AML-193 (cell line): ENCODE measurements around the gene PEAK1.
A peak's percentile ranks its signal among the peaks of the same experiment; 100 is the strongest.

Experiments
- DNase-seq, 2 experiments: peaks; one replicate each; lab custom pipeline; 2025; lab: John Stamatoyannopoulos, UW

The PEAK1 gene

GRCh38 chr15:77126529-77127326 is 293.2 kb downstream of the PEAK1 start:
- no peak for DNase-seq

GRCh38 chr15:77123854-77124253 is 296.1 kb downstream of the PEAK1 start:
- DNase-seq, result no peak

- DNase-seq, result no peak
Measured at GRCh38 chr15:77122576-77122975, 297.3 kb downstream of the PEAK1 start.

GRCh38 chr15:77121599-77121998 is 298.3 kb downstream of the PEAK1 start:
- no peak for DNase-seq

- DNase-seq, result no peak
Measured at GRCh38 chr15:77120576-77120975, 299.3 kb downstream of the PEAK1 start.

- DNase-seq, result no peak
Measured at GRCh38 chr15:77119446-77119845, 300.5 kb downstream of the PEAK1 start.

GRCh38 chr15:77118882-77119321 is 301.0 kb downstream of the PEAK1 start:
- DNase-seq, result peak; percentile 77 to 80

GRCh38 chr15:77115179-77115578 is 304.7 kb downstream of the PEAK1 start:
- DNase-seq, result no peak

- DNase-seq, result no peak
Measured at GRCh38 chr15:77112838-77113504, 306.9 kb downstream of the PEAK1 start.

GRCh38 chr15:77111789-77112188 is 308.1 kb downstream of the PEAK1 start:
- no peak for DNase-seq

- DNase-seq, result peak; percentile 27 to 42
Measured at GRCh38 chr15:77107531-77108355, 312.2 kb downstream of the PEAK1 start.

- no peak for DNase-seq
Measured at GRCh38 chr15:77107068-77107467, 312.8 kb downstream of the PEAK1 start.

- no peak for DNase-seq
Measured at GRCh38 chr15:77104155-77104554, 315.7 kb downstream of the PEAK1 start.

- DNase-seq, result no peak
Measured at GRCh38 chr15:77099741-77100463, 320.0 kb downstream of the PEAK1 start.

GRCh38 chr15:77098572-77098971 is 321.3 kb downstream of the PEAK1 start:
- no peak for DNase-seq

- DNase-seq, result no peak
Measured at GRCh38 chr15:77097921-77098320, 322.0 kb downstream of the PEAK1 start.

GRCh38 chr15:77097248-77097721 is 322.6 kb downstream of the PEAK1 start:
- DNase-seq, result no peak

GRCh38 chr15:77096541-77096940 is 323.4 kb downstream of the PEAK1 start:
- DNase-seq, result no peak

- DNase-seq, result no peak
Measured at GRCh38 chr15:77096138-77096537, 323.8 kb downstream of the PEAK1 start.

GRCh38 chr15:77094397-77095030 is 325.4 kb downstream of the PEAK1 start:
- no peak for DNase-seq

GRCh38 chr15:77093436-77093835 is 326.5 kb downstream of the PEAK1 start:
- no peak for DNase-seq
